ENCODE data around the gene CTNNA3. TPM values are rescaled to one million over a fixed set of nuclear protein-coding genes. Genes with fewer than 3 reads are reported as not detected.

The CTNNA3 gene
- total RNA-seq, 1 experiment from 2014 or later, result 0.32 TPM

GRCh38 chr10:67331121-67331910 is 364.7 kb downstream of the CTNNA3 start:
- Histone ChIP-seq H4K20me1 (ENCODE audit: insufficient read depth) (no peaks in the 10 kb centered on the region), H3K27ac (ENCODE audit: low read depth, low read length) (no peak overlapping the region), H3K36me3 (ENCODE audit: control insufficient read depth in 1 of 2, insufficient read depth in 2 of 2, low read length in 2 of 2) (no peaks in the 10 kb centered on the region), H3K79me2 (ENCODE audit: insufficient read depth, low read length) (no peaks in the 10 kb centered on the region), H2AFZ (ENCODE audit: low read depth, low read length, poor library complexity, severe bottlenecking) (no peak overlapping the region), H3K4me1 (ENCODE audit: control insufficient read depth in 1 of 2, insufficient read depth in 2 of 2, low read length in 2 of 2) (no peaks in the 10 kb centered on the region), H3K4me3 (replicated peaks in 1 of 2; ENCODE audit: low read depth in 1 of 2, low read length in 2 of 2) (no peak overlapping the region), H3K4me2 (ENCODE audit: low read length) (no peak overlapping the region), H3K9ac (ENCODE audit: low read length) (no peak overlapping the region), H3K27me3 (ENCODE audit: insufficient read depth, low read length) (no peaks in the 10 kb centered on the region), H3K9me2 (ENCODE audit: insufficient read depth) (no peaks in the 10 kb centered on the region), H3K9me3 (ENCODE audit: control insufficient read depth in 1 of 2, insufficient read depth in 1 of 2, low read depth in 1 of 2, low read length in 2 of 2) (no peaks in the 10 kb centered on the region)
- ChIA-PET RAD21 (ENCODE audit: low non-redundant PET in 1 of 2, low total read pairs in 2 of 2, uncharacterized antibody in 2 of 2, unreplicated experiment in 2 of 2) (no interaction called here), CTCF (no interaction called here), POLR2A (no interaction called here)
- BruUV-seq (replicated peaks), result no TSS peak
- DNase-seq (ENCODE audit: low read depth, low spot score) (no peak), ATAC-seq (no peak)
- intact Hi-C loops (cut with micrococcal nuclease), result no loop called here
- no peak for TF ChIP-seq EZH2phosphoT487 (IDR thresholded peaks at IDR 0.05; ENCODE audit: borderline replicate concordance)
- no peak for TF ChIP-seq JUND (IDR thresholded peaks at IDR 0.05)
- TF ChIP-seq TCF7L2 (IDR thresholded peaks at IDR 0.05; ENCODE audit: borderline replicate concordance, extremely low read depth, insufficient read depth, insufficient read length), result no peak
- no peak for TF ChIP-seq SRF (IDR thresholded peaks at IDR 0.05; ENCODE audit: low read depth)
- no peak for TF ChIP-seq CEBPB (IDR thresholded peaks at IDR 0.05; ENCODE audit: low read depth)
- TF ChIP-seq, protein P1, sequence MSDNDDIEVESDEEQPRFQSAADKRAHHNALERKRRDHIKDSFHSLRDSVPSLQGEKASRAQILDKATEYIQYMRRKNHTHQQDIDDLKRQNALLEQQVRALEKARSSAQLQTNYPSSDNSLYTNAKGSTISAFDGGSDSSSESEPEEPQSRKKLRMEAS (IDR thresholded peaks at IDR 0.05), result no peak
- no peak for TF ChIP-seq ZFX (IDR thresholded peaks at IDR 0.05)
- TF ChIP-seq POLR2AphosphoS5 (IDR thresholded peaks at IDR 0.05; ENCODE audit: low read depth, low read length), result no peak
- TF ChIP-seq CTCF (IDR thresholded peaks at IDR 0.05 in 2 of 3, conservative IDR thresholded peaks at IDR 0.05 in 1 of 3; ENCODE audit: borderline replicate concordance in 1 of 3, insufficient read depth in 1 of 3, low read depth in 2 of 3, low read length in 2 of 3), result no peak
- no peak for TF ChIP-seq CBX3 (IDR thresholded peaks at IDR 0.05; ENCODE audit: low read depth)
- TF ChIP-seq ELF1 (IDR thresholded peaks at IDR 0.05; ENCODE audit: borderline replicate concordance, low read depth), result no peak
- TF ChIP-seq FOSL1 (IDR thresholded peaks at IDR 0.05; ENCODE audit: low read depth), result no peak
